Breast epithelium (tissue), 4 donors: Measurements from ENCODE around the gene ROBO2. TPM values are rescaled to one million over a fixed set of nuclear protein-coding genes. Genes with fewer than 3 reads are reported as not detected.

Experiments
- DNase-seq, 2 donors: peaks; one replicate each; pipeline ENCODE4 v3.0.0-alpha.2; 2019; ENCODE audit warnings: low spot score in 2 of 2
- H3K27ac ChIP-seq, 2 donors: fragments of 200-600 bp; sonication (generic) in 1 of 2; one replicate each; pipeline ENCODE4 v1.5.1; 2016 to 2019; ENCODE audit warnings: mild to moderate bottlenecking in 1 of 2
- H3K27me3 ChIP-seq, 2 donors: fragments of 200-600 bp; sonication (generic) in 1 of 2; one replicate each; pipeline versions ENCODE4 v1.5.1 to v1.6.0; 2017 to 2019; ENCODE audit warnings: control low read depth in 1 of 2, mild to moderate bottlenecking in 1 of 2
- H3K36me3 ChIP-seq: fragments of 200-600 bp; one replicate; pipeline ENCODE4 v1.5.1; 2019
- H3K4me1 ChIP-seq, 2 donors: fragments of 200-600 bp; sonication (generic); one replicate each; pipeline ENCODE4 v1.5.1; 2016 to 2019; ENCODE audit warnings: control low read depth in 1 of 2
- H3K4me3 ChIP-seq, 3 donors: fragments of 200-600 bp; sonication (generic); 1 replicate in 2 of 3; 2 replicates in 1 of 3; pipeline ENCODE4 v1.5.1; 2016 to 2019; ENCODE audit warnings: mild to moderate bottlenecking in 3 of 3, moderate library complexity in 2 of 3
- H3K9me3 ChIP-seq, 2 donors: fragments of 200-600 bp; sonication (generic) in 1 of 2; one replicate each; pipeline ENCODE4 v1.5.1; 2016 to 2019; ENCODE audit warnings: control low read depth in 1 of 2
- POLR2A ChIP-seq: fragments of 450-650 bp; IDR thresholded peaks from one replicate; pipeline ENCODE4 v1.6.1; 2016; ENCODE audit warnings: antibody characterized with exemption, mild to moderate bottlenecking, moderate library complexity
- POLR2AphosphoS5 ChIP-seq, 3 donors: sonication (generic); formaldehyde crosslinking; IDR thresholded peaks; one replicate each; pipeline ENCODE4 v1.6.1; 2017; ENCODE audit warnings: antibody characterized with exemption in 3 of 3
- intact Hi-C: fragments of 100-400 bp; cut with DNase I; formaldehyde crosslinking; loops from one replicate; pipeline ENCODE4 v1.15.1; 2023; ENCODE audit warnings: low total_unique reads
- total RNA-seq, 3 donors: library from RNA; depleted of rRNA; stranded (reverse); fragments of >200 nt; gene quantifications; one replicate each; pipeline ENCODE4 v1.1.0, GENCODE V29; 2016
- TF ChIP-seq, protein P1 (sequence below), 3 donors: fragments of 450-650 bp; IDR thresholded peaks; one replicate each; pipeline ENCODE4 v1.5.1; 2016 to 2017; ENCODE audit warnings: antibody characterized with exemption in 3 of 3, mild to moderate bottlenecking in 3 of 3, moderate library complexity in 3 of 3

The ROBO2 gene
- total RNA-seq, 3 donors from 2014 or later = 0.98 to 1.4 (median 1.3) TPM

GRCh38 chr3:77372018-77372417, 332.1 kb downstream of the ROBO2 start:
- no peaks in the 10 kb centered on the region for H3K4me1 ChIP-seq
- H3K36me3 ChIP-seq = no peaks in the 10 kb centered on the region
- H3K27ac ChIP-seq = no peak overlapping the region
- no peaks in the 10 kb centered on the region for H3K27me3 ChIP-seq
- intact Hi-C loops = no loop called here
- TF ChIP-seq, protein P1, sequence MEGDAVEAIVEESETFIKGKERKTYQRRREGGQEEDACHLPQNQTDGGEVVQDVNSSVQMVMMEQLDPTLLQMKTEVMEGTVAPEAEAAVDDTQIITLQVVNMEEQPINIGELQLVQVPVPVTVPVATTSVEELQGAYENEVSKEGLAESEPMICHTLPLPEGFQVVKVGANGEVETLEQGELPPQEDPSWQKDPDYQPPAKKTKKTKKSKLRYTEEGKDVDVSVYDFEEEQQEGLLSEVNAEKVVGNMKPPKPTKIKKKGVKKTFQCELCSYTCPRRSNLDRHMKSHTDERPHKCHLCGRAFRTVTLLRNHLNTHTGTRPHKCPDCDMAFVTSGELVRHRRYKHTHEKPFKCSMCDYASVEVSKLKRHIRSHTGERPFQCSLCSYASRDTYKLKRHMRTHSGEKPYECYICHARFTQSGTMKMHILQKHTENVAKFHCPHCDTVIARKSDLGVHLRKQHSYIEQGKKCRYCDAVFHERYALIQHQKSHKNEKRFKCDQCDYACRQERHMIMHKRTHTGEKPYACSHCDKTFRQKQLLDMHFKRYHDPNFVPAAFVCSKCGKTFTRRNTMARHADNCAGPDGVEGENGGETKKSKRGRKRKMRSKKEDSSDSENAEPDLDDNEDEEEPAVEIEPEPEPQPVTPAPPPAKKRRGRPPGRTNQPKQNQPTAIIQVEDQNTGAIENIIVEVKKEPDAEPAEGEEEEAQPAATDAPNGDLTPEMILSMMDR (IDR thresholded peaks at IDR 0.05) = no peak
- no peak for TF ChIP-seq POLR2A
- TF ChIP-seq POLR2AphosphoS5 (IDR thresholded peaks at IDR 0.05) = no peak
- DNase-seq = no peak
- H3K9me3 ChIP-seq = no peaks in the 10 kb centered on the region
- H3K4me3 ChIP-seq = no peak overlapping the region

- H3K4me1 ChIP-seq = no peaks in the 10 kb centered on the region
- no peak for TF ChIP-seq POLR2AphosphoS5 (IDR thresholded peaks at IDR 0.05)
- TF ChIP-seq, protein P1 (IDR thresholded peaks at IDR 0.05) = no peak
- no peak for TF ChIP-seq POLR2A
- intact Hi-C loops = no loop called here
These were observed 332.9 kb downstream of the ROBO2 start for GRCh38 chr3:77372634-77373346.

GRCh38 chr3:77373619-77374018, 333.7 kb downstream of the ROBO2 start:
- intact Hi-C loops = no loop called here
- TF ChIP-seq POLR2AphosphoS5 (IDR thresholded peaks at IDR 0.05) (no peak), POLR2A (no peak)
- TF ChIP-seq, protein P1 (IDR thresholded peaks at IDR 0.05) = no peak
- H3K4me3 ChIP-seq = no peak overlapping the region

More at GRCh38 chr3:77372634-77373346, 332.9 kb downstream of the ROBO2 start:
- Histone ChIP-seq H3K27ac (no peak overlapping the region), H3K27me3 (no peaks in the 10 kb centered on the region), H3K36me3 (no peaks in the 10 kb centered on the region), H3K4me3 (no peak overlapping the region), H3K9me3 (no peaks in the 10 kb centered on the region)
- DNase-seq = no peak

GRCh38 chr3:77376511-77376910, 336.6 kb downstream of the ROBO2 start:
- no peak overlapping the region for H3K4me3 ChIP-seq
- no peaks in the 10 kb centered on the region for H3K4me1 ChIP-seq
- H3K9me3 ChIP-seq = no peaks in the 10 kb centered on the region
- TF ChIP-seq POLR2A (no peak), POLR2AphosphoS5 (IDR thresholded peaks at IDR 0.05) (no peak)
- TF ChIP-seq, protein P1 (IDR thresholded peaks at IDR 0.05) = no peak
- H3K36me3 ChIP-seq = no peaks in the 10 kb centered on the region
- H3K27me3 ChIP-seq = no peaks in the 10 kb centered on the region
- no peak for DNase-seq
- no peak overlapping the region for H3K27ac ChIP-seq
- intact Hi-C loops = no loop called here

More at GRCh38 chr3:77373619-77374018, 333.7 kb downstream of the ROBO2 start:
- Histone ChIP-seq H3K9me3 (no peaks in the 10 kb centered on the region), H3K4me1 (no peaks in the 10 kb centered on the region), H3K36me3 (no peaks in the 10 kb centered on the region), H3K27me3 (no peaks in the 10 kb centered on the region), H3K27ac (no peak overlapping the region)
- DNase-seq = no peak

DNA sequence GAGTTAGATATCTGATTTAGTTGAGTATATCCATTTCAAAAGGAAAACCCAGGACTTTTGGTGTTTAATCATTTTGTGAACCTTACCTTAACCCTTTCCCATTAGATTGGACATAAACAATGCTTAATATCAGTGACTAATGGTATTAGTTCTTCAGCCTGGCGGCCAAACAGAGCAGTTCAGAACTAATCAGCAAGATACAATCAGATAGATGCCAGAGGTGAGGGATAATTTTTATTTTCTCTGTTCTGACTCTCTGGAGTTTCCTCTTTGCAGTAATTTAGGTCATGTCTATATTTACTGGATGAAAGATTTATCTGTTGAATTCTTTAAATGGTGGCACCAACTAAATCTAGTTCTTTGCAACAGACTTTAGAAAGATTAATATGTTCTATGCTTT, 337.8 kb downstream of the ROBO2 start:
- Histone ChIP-seq H3K9me3 (no peaks in the 10 kb centered on the region), H3K27me3 (no peaks in the 10 kb centered on the region)

More for the DNA sequence above, 337.8 kb downstream of the ROBO2 start:
- DNase-seq = no peak
- no peak overlapping the region for H3K27ac ChIP-seq
- no peak for TF ChIP-seq POLR2A
- TF ChIP-seq, protein P1 (IDR thresholded peaks at IDR 0.05) = no peak
- no peak for TF ChIP-seq POLR2AphosphoS5 (IDR thresholded peaks at IDR 0.05)
- intact Hi-C loops = no loop called here
- no peaks in the 10 kb centered on the region for H3K4me1 ChIP-seq
- no peak overlapping the region for H3K4me3 ChIP-seq
- no peaks in the 10 kb centered on the region for H3K36me3 ChIP-seq
